NB4 (cell line): ENCODE results near the gene ACSL3.

Experiments
- CTCF ChIP-seq: IDR thresholded peaks from one replicate; pipeline ENCODE4 v1.5.1; 2012; ENCODE audit warnings: low read depth, low read length
- MAX ChIP-seq: IDR thresholded peaks from 2 replicates; pipeline ENCODE4 v1.6.1; 2011; ENCODE audit warnings: low read depth, low read length
- POLR2A ChIP-seq: IDR thresholded peaks from 2 replicates; pipeline ENCODE4 v1.6.1; 2011; ENCODE audit warnings: mild to moderate bottlenecking; ENCODE audit not compliant: insufficient read length; ENCODE audit errors: extremely low read depth

- TF ChIP-seq CTCF, result no peak
- TF ChIP-seq MAX, result no peak
- no peak for TF ChIP-seq POLR2A
Observed at GRCh38 chr2:222973733-222974132, 112.9 kb downstream of the ACSL3 start.
